ENCODE measurements around the gene NDRG3. TPM values are rescaled to one million over a fixed set of nuclear protein-coding genes. Genes with fewer than 3 reads are reported as not detected.
"Not testable (repeated sequence)": the region's sequence is repeated elsewhere in the genome, so short reads cannot be mapped to it uniquely, and the experiment has no call there.

Gene NDRG3
- total RNA-seq, 1 donor from 2014 or later: 36.9 TPM

GRCh38 chr20:36620917-36621316 lies 125.0 kb downstream of the NDRG3 start:
- H3K4me1 ChIP-seq: no peaks in the 10 kb centered on the region
- H3K9me3 ChIP-seq: no peaks in the 10 kb centered on the region
- no peak overlapping the region for H3K4me3 ChIP-seq
- intact Hi-C loops (cut with DNase I): no loop called here
- no peaks in the 10 kb centered on the region for H3K36me3 ChIP-seq
- H3K27ac ChIP-seq: no peak overlapping the region
- DNase-seq (ENCODE audit: low spot score in 2 of 2): no peak
- TF ChIP-seq CTCF (IDR thresholded peaks at IDR 0.05): no peak
- H3K27me3 ChIP-seq: no peaks in the 10 kb centered on the region

GRCh38 chr20:36614781-36615557 lies 130.9 kb downstream of the NDRG3 start:
- no peak overlapping the region for H3K4me3 ChIP-seq
- H3K27ac ChIP-seq: no peak overlapping the region
- intact Hi-C loops (cut with DNase I): no loop called here
- H3K4me1 ChIP-seq: no peaks in the 10 kb centered on the region
- no peaks in the 10 kb centered on the region for H3K27me3 ChIP-seq
- no peaks in the 10 kb centered on the region for H3K9me3 ChIP-seq
- no peak for TF ChIP-seq CTCF (IDR thresholded peaks at IDR 0.05)
- peaks cover 39 to 52% of the 10 kb centered on the region in 2 donors for H3K36me3 ChIP-seq
- no peak for DNase-seq (ENCODE audit: low spot score in 2 of 2)

GRCh38 chr20:36613974-36614373 lies 131.9 kb downstream of the NDRG3 start:
- no peaks in the 10 kb centered on the region for H3K4me1 ChIP-seq
- no peak for DNase-seq (ENCODE audit: low spot score in 2 of 2)
- intact Hi-C loops (cut with DNase I): no loop called here
- TF ChIP-seq CTCF (IDR thresholded peaks at IDR 0.05): no peak
- H3K4me3 ChIP-seq: no peak overlapping the region
- no peaks in the 10 kb centered on the region for H3K27me3 ChIP-seq
- H3K36me3 ChIP-seq: peaks cover 48 to 60% of the 10 kb centered on the region in 2 donors
- H3K9me3 ChIP-seq: no peaks in the 10 kb centered on the region
- no peak overlapping the region for H3K27ac ChIP-seq

GRCh38 chr20:36611625-36612024 lies 134.3 kb downstream of the NDRG3 start:
- Histone ChIP-seq H3K4me3 (no peak overlapping the region), H3K4me1 (peaks cover 3 to 12% of the 10 kb centered on the region in 2 donors), H3K36me3 (peaks cover 53 to 73% of the 10 kb centered on the region in 2 donors), H3K9me3 (no peaks in the 10 kb centered on the region), H3K27me3 (no peaks in the 10 kb centered on the region), H3K27ac (no peak overlapping the region)
- no peak for TF ChIP-seq CTCF (IDR thresholded peaks at IDR 0.05)
- intact Hi-C loops (cut with DNase I): no loop called here
- no peak for DNase-seq (ENCODE audit: low spot score in 2 of 2)

GRCh38 chr20:36608388-36608728 lies 137.5 kb downstream of the NDRG3 start:
- not testable (repeated sequence) for H3K9me3 ChIP-seq; H3K27ac ChIP-seq; DNase-seq (ENCODE audit: low spot score in 2 of 2); H3K4me3 ChIP-seq; H3K27me3 ChIP-seq
- Histone ChIP-seq H3K4me1 (peaks cover 5 to 21% of the 10 kb centered on the region in 2 donors), H3K36me3 (peaks cover 48 to 55% of the 10 kb centered on the region in 2 donors)
- intact Hi-C loops (cut with DNase I): loop anchor here (5.0 kb wide), 1 partner anchor 139 kb away; the partner anchor contains the start of gene NDRG3

GRCh38 chr20:36607586-36608387 lies 138.1 kb downstream of the NDRG3 start:
- no peaks in the 10 kb centered on the region for H3K9me3 ChIP-seq
- DNase-seq (ENCODE audit: low spot score in 2 of 2): no peak
- no peak for TF ChIP-seq CTCF (IDR thresholded peaks at IDR 0.05)
- H3K4me1 ChIP-seq: peaks cover 5 to 21% of the 10 kb centered on the region in 2 donors
- peak overlapping the region in 1 of 2 donors; percentile 80 for H3K4me3 ChIP-seq
- no peak overlapping the region for H3K27ac ChIP-seq
- intact Hi-C loops (cut with DNase I): loop anchor here (5.0 kb wide), 1 partner anchor 140 kb away; the partner anchor contains the start of gene NDRG3
- H3K27me3 ChIP-seq: no peaks in the 10 kb centered on the region
- H3K36me3 ChIP-seq: peaks cover 42 to 50% of the 10 kb centered on the region in 2 donors

Measured in ascending aorta (tissue), 2 donors.